Kasumi-1 (cell line): ENCODE data around the gene SIK1.
"Not testable (repeated sequence)": the region's sequence is repeated elsewhere in the genome, so short reads cannot be mapped to it uniquely, and the experiment has no call there.

Source experiments
- DNase-seq, 2 experiments: peaks; one replicate each; lab custom pipeline; 2025; lab: John Stamatoyannopoulos, UW

Gene SIK1

GRCh38 chr21:43439316-43440075 is 12.6 kb upstream of the SIK1 start:
- DNase-seq = not testable (repeated sequence)

- DNase-seq = not testable (repeated sequence)
These were observed 9.3 kb upstream of the SIK1 start for GRCh38 chr21:43436272-43436671.

DNA sequence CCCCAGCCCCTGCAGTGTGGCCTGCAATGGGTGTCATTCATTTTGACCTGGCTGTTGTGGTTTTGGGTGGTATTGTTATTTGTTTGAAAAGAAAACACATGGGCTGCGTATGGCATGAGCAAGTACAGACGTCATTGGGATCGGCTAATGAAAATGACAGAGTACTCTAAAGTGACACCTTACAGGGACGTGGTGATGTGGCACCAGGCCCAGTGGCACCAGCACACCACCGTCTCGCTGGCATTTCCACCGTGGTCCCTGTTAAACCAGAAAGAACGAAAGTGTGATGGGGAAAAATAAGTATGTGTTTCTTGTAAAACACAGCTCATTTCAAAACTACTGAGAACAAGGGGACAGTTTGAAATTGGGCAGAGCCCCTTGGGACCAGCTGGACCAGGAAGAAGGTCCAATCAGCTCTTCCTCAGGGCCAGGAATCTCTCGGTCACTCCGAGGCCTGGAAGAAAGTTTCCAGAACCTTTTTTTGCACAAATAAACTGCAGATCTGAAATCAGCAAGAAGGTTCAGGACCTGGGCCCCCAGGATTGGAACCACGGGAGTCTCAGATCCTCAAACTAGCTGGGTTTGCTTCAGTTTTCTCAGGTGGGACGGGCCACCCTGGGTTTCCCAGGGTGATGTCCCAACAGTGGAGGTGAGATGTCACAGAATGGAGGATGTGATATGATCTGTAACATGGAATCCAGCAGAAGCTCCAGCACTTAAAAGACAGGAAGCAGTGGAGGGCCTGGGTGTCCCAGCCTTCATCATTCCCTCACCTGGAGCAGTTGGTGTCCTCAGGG is 6.6 kb upstream of the SIK1 start:
- DNase-seq = not testable (repeated sequence)

- not testable (repeated sequence) for DNase-seq
These were observed 4.0 kb upstream of the SIK1 start for GRCh38 chr21:43430830-43431416.

DNA sequence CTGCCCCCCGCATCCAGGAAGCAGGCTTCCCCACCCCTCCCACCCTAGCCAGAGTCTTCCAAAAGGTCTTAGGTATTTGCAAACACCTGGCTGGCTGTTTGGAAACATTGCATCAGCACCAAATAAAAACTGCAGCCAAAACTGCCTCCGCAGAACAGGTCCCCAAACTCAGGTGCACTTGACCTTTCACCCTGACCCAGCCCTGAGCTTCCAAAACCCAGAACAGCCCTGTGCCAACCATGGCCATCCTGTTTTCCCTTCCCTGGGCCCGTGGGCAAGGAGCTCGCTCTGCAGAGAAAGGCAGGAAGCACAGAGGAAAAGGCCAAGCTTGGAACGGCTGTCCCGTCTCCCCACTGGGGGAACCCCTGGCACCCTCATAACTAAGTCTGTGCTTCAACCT is 2.0 kb upstream of the SIK1 start:
- not testable (repeated sequence) for DNase-seq

DNA sequence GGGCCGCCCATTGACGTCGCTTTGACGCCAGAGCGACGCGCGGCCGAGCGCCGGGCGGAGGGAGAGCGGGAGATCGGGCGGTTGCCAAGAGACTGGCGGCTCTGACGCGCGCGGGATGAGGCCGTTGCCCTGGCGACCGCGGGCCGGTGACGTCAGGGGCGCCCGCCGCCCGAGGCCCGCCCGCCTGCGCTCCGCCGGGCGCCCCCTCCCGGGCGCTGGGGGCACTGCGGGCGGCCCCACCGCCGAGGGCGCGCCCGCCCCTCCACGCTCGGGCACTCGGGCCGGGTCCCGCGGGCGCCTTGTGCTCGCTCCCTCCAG is 270 bp upstream of the SIK1 start:
- DNase-seq = not testable (repeated sequence)

DNA sequence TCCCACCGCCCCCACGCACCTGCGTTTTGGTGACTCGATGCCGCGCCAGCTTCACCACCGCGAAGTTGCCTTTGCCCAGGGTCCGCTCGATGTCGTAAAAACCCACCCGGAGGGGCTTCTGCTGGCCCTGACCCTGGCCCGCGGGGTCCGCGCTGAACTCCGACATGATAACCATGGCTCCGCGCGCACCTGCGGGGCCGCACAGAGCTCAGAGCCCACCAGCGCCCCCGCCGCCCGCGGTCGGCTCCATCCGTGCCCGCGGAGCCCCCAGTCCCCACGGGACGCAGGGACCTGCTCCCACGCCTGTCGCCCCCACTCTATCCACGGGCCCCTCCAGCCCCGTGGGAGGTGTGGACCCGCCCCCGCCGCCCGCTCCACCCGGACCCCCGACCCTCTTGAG is 927 bp downstream of the SIK1 start:
- DNase-seq = not testable (repeated sequence)

DNA sequence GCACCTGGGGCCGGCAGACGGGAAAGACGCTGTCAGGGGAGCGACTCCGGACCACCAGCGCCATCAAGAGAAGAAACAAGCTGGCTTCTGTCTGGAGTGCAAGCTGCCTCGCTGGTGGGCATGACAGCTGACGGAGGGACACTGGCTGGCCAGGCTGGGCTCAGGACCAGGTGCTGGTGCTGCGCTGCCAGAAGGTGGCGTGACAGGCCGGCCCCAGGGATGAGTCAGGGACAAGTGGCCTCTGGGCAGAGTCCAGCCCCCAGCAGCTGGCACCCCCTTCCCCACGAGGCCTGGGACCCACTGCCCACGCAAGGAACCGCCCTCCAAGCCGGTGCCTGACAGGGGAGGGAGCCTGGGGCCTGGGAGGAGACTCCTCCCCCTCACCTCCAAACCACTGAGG is 7.5 kb downstream of the SIK1 start:
- not testable (repeated sequence) for DNase-seq

GRCh38 chr21:43414576-43414975 is 12.4 kb downstream of the SIK1 start:
- DNase-seq = not testable (repeated sequence)

DNA sequence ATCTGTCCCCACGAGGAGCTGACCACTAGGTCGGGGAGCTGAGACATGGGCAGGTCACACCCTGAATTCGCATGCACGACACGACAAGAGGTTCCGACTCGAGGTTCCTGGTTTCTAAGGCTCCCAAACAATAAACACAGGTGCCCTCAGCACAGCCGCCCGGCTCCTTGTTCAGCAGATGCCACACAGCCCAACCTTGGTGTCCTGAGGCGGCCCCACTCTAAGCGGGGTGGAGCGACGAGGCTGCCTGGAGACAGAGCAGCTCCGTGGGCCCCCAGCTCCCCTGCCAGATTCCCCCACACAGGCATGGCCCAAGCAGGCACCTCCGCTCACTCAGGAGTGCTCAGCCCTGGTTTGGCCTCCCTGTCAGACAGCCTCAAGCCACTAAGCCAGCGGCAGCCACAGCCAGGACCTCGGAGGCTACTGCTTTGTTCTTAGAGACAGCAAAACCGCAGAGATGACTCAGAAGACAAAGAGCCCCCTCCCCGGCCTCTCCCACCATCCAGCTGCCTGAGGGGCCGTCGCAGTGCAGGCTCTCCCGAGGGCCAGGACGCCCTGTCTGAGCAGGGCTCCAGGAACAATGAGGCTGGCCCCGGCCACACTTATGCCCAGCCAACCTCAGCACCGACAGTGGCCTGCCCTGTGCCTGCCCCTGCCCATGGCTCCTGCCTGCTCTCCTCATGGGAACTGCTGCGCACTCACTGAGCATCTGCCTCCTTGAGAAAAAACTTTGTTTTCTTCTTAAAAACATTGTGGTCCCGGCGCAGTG is 14.7 kb downstream of the SIK1 start:
- not testable (repeated sequence) for DNase-seq

GRCh38 chr21:43410456-43411068 is 16.4 kb downstream of the SIK1 start:
- DNase-seq = not testable (repeated sequence)

DNA sequence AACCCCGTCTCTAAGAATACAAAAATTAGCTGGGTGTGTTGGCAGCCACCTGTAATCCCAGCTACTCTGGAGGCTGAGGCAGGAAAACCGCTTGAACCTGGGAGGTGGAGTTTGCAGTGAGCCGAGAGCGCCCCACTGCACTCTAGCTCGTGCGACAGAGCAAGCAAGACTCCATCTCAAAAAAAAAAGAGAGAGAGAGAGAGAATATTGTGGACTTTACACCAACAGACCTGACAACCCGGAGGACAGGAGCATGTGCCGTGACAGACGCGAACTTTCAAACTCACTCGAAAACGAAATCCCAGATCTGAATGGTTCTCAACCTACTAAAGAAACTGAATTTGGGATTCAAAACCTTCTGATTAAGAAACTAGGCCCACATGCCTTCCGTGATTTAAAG is 19.8 kb downstream of the SIK1 start:
- DNase-seq = not testable (repeated sequence)

DNA sequence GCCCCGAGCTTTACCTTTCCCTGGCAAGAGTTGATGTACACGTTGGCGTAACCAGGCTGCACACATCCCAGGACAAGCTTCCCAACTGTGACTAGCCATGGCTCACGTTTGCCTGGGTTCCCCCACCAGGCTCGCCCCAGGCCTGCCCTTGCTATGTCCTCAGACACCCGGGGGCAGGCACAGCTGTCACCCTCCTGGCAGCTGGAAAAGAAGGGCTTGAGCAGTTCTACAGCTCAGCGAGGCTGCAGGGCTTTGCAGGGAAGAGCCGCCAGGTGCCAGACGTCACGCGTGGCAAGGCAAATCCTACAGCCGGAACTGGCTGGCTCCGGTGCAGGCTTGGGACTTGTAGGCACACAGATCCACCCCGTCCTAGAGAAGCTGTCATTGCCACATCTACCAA is 22.5 kb downstream of the SIK1 start:
- DNase-seq = not testable (repeated sequence)

DNA sequence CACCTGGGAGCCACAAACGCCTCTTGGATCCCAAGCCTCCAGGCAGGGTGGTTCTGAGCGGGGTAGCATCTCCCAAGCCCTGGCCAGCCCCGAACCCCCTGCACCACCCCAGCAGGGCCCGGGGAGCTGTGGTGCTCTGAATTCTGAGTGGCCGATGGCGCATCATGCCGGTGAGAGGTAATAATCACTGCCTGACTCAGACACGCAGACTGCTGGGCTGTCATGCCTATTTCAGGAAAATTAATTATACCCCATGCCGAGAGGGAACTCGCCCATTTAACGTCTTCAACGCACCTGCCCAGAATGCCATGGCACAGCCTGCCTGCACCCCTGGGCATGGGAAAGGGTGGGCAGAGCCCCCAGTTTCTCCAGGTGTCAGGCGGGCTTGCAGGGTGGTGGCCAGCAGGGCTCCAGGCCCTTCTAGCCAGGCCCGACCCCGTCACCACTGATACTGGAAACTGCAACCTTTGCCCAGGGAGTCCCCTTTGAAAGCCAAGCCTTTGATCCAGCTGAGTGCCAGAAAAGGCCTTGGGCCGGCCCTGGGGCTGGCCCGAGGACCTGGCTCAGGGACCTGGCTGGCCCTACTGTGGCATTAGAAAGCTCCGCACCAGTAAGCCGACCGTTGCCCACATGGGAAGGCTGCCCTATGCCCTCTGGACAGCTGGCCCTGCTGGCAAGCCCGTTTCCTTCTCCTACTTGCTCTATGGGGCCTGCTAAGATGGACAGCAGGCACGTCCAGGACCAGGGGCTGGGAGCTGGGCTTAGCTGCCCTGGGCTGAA is 23.1 kb downstream of the SIK1 start:
- DNase-seq = not testable (repeated sequence)

DNA sequence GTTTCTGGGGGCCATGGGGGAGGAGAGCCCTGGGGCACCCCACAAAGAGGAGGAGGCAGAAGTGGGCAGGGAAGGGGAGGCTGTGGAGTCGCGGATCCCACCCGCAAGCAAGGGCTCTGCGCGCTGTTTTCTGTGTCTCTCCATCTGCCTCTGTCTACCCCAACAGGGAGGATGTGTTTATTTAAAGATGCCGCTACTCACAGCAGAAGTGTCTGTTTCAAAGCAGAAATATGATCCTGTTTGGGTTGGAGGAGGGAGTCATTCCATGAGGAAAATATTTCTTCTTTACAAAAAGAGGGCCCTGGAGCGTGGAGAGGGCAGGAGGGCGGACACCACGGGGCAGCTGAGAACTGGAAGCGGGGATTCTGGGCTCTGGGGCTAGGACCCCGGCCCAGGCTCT is 25.8 kb downstream of the SIK1 start:
- DNase-seq = not testable (repeated sequence)

DNA sequence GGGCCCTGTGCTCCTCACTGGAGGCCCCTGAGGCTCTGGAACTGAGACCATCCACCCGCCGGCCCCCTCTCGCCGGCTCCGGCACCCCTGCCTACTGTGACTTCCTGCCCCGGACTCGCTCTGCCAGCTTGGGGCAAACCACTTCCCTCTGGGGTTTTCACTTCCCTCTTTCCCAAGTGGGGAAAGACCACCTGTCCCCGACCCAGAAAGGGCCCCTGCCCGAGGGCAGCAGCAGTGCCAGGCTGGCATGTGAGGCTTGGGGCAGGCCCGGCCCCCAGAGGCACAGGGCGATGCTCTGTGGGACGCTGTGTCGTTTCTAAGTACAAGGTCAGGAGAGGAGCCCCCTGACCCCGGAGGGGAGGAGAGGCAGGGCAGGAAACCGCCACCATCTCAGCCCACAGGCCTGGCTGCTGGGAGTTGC is 27.3 kb downstream of the SIK1 start:
- not testable (repeated sequence) for DNase-seq

DNA sequence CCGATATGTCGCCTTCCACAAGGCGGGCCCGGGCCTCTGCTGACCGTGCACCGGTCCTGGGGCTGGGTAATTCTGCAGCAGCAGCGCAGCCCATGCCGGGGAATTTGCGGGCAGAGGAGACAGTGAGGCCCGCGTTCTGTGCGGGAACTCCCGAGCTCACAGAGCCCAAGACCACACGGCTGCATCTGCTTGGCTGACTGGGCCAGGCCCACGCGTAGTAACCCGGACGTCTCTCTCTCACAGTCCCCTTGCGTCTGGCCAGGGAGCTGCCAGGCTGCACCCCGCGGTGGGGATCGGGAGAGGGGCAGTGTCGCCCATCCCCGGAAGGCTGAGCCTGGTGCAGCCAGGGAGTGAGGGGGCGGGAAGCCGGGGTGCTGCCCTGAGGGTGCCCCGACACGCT is 27.8 kb downstream of the SIK1 start:
- DNase-seq = not testable (repeated sequence)

- DNase-seq = not testable (repeated sequence)
These were observed 28.4 kb downstream of the SIK1 start for GRCh38 chr21:43398533-43398932.

DNA sequence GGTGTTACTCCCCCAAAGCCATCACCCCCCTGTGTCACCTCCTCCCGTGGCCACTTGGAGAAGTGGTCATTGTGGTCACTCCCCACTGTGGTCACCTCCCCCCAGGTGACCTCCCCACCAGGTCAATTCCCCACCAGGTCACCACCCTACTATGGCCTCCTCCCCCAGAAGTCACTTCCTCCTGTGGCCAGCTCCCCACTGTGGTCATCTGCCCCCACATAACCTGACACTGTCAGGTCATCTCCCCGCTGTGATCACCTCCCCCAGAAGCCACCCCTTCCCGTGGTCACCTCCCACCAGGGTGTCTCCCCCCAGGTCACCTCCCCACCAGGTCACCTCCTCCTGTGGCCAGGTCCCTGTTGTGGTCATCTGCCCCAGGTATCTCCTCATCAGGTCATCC is 28.9 kb downstream of the SIK1 start:
- not testable (repeated sequence) for DNase-seq

DNA sequence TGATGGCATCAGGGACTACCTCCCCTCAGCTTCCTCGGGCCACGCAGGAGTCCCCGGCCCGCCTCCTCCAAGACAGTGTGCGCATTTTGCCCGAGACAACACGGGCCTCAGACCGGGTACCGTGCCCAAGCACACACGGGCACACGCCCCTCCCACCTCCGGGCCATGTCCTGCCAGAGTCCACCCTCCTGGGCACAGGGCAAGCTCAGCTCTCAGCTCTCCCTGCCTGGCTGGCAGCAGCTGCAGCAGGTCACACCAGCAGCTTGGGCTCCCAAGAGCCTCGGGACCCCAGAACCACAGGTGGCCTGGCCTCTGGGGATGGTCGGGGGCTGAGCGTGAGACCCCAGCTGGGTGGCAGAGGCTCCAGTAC is 29.5 kb downstream of the SIK1 start:
- DNase-seq = not testable (repeated sequence)
